K562 (cell line): Measurements from ENCODE around the gene NOSIP. TPM values are rescaled to one million over a fixed set of nuclear protein-coding genes. Genes with fewer than 3 reads are reported as not detected.

Experiments used
- DACH1 ChIP-seq: fragments of 450-650 bp; IDR thresholded peaks from 2 replicates; pipeline ENCODE4 v1.6.1; 2018; ENCODE audit not compliant: partially characterized antibody
- E2F6 ChIP-seq, 2 experiments: IDR thresholded peaks; 2 replicates each; pipeline ENCODE4 v1.6.1; 2011; ENCODE audit warnings: borderline replicate concordance in 1 of 2, control low read depth in 1 of 2, low read depth in 1 of 2, low read length in 1 of 2, mild to moderate bottlenecking in 1 of 2, mixed read lengths in 1 of 2, moderate library complexity in 1 of 2; ENCODE audit not compliant: insufficient read depth in 1 of 2, insufficient read length in 1 of 2, poor library complexity in 1 of 2, severe bottlenecking in 1 of 2; ENCODE audit errors: extremely low read depth in 1 of 2
- EGR1 ChIP-seq: fragments of 450-650 bp; conservative IDR thresholded peaks from 2 replicates; pipeline ENCODE4 v1.6.1; 2017; ENCODE audit warnings: mild to moderate bottlenecking
- FOXK2 ChIP-seq, 2 experiments: fragments of 450-650 bp; IDR thresholded peaks in 1 of 2; conservative IDR thresholded peaks in 1 of 2; 2 replicates each; pipeline ENCODE4 v1.6.1; 2016; ENCODE audit warnings: low read depth in 2 of 2, mild to moderate bottlenecking in 1 of 2
- FOXO4 ChIP-seq: fragments of 450-650 bp; formaldehyde crosslinking; IDR thresholded peaks from 2 replicates; pipeline ENCODE4 v1.4.0; 2020; ENCODE audit warnings: mild to moderate bottlenecking, moderate library complexity
- HBP1 ChIP-seq: fragments of 450-650 bp; formaldehyde crosslinking; IDR thresholded peaks from 2 replicates; pipeline ENCODE4 v1.4.0; 2022; ENCODE audit warnings: missing genetic modification characterization
- MEF2A ChIP-seq: IDR thresholded peaks from 2 replicates; pipeline ENCODE4 v1.6.1; 2011; ENCODE audit warnings: low read depth, mild to moderate bottlenecking, low read length, moderate library complexity; ENCODE audit not compliant: control insufficient read depth
- NFYB ChIP-seq: IDR thresholded peaks from 2 replicates; pipeline ENCODE4 v1.6.1; 2011; ENCODE audit warnings: mild to moderate bottlenecking, moderate library complexity; ENCODE audit not compliant: insufficient read length; ENCODE audit errors: extremely low read depth
- NR2C2 ChIP-seq, 2 experiments: fragments of 200-800 bp in 1 of 2; sonication (Bioruptor generic) in 1 of 2; sonication (generic) in 1 of 2; formaldehyde crosslinking in 1 of 2; IDR thresholded peaks; 2 replicates each; pipeline versions ENCODE4 v1.6.1 to v1.8.0; 2016 to 2022; ENCODE audit warnings: mild to moderate bottlenecking in 1 of 2, missing compliant biosample characterization in 1 of 2, missing genetic modification characterization in 1 of 2, missing genetic modification reagents in 1 of 2
- PHF20 ChIP-seq: fragments of 450-650 bp; IDR thresholded peaks from 2 replicates; pipeline ENCODE4 v1.6.1; 2018; ENCODE audit not compliant: partially characterized antibody
- SIN3B ChIP-seq: fragments of 450-650 bp; IDR thresholded peaks from 2 replicates; pipeline ENCODE4 v1.6.1; 2017; ENCODE audit warnings: low read depth, mild to moderate bottlenecking, moderate library complexity
- SNIP1 ChIP-seq: fragments of 450-650 bp; IDR thresholded peaks from 2 replicates; pipeline ENCODE4 v1.7.1; 2017; ENCODE audit warnings: low read depth, mild to moderate bottlenecking
- TCF3 ChIP-seq: sonication (generic); formaldehyde crosslinking; IDR thresholded peaks from 2 replicates; pipeline ENCODE4 v1.4.0; 2020; ENCODE audit warnings: mild to moderate bottlenecking, missing genetic modification reagents
- UBTF ChIP-seq, 2 experiments: IDR thresholded peaks; 2 replicates each; pipeline ENCODE4 v1.6.1; 2012; ENCODE audit warnings: improper control_type of control experiment in 2 of 2, low read depth in 2 of 2, low read length in 2 of 2, borderline replicate concordance in 1 of 2
- XRCC4 ChIP-seq: IDR thresholded peaks from one replicate; pipeline ENCODE4 v1.6.1; 2011; ENCODE audit not compliant: insufficient read depth, insufficient read length; ENCODE audit errors: extremely low read depth
- XRCC5 ChIP-seq: fragments of 200-400 bp; formaldehyde crosslinking; IDR thresholded peaks from 2 replicates; pipeline ENCODE4 v1.6.1; 2017; ENCODE audit warnings: low read depth, mild to moderate bottlenecking, low read length
- ZNF239 ChIP-seq: fragments of 250-450 bp; sonication (Bioruptor Pico); IDR thresholded peaks from 2 replicates; pipeline ENCODE4 v1.4.0; 2020; ENCODE audit warnings: mild to moderate bottlenecking
- ZNF280B ChIP-seq: fragments of 250-450 bp; sonication (Bioruptor Pico); IDR thresholded peaks from 2 replicates; pipeline ENCODE4 v1.5.1; 2021; ENCODE audit warnings: mild to moderate bottlenecking
- ZNF644 ChIP-seq: fragments of 200-800 bp; sonication (Bioruptor generic); IDR thresholded peaks from 2 replicates; pipeline ENCODE4 v1.6.1; 2016; ENCODE audit warnings: low read depth, missing genetic modification characterization, missing compliant biosample characterization
- ZNF668 ChIP-seq: fragments of 250-450 bp; sonication (Bioruptor Pico); IDR thresholded peaks from 2 replicates; pipeline ENCODE4 v1.8.0; 2022; ENCODE audit warnings: mild to moderate bottlenecking, inconsistent platforms
- polyA plus RNA-seq, 8 experiments: library from polyadenylated mRNA; depleted of rRNA in 4 of 8; stranded (reverse) in 5 of 8; unstranded in 3 of 8; fragments of >200 nt; fragmentation: Nextera tagmentation in 2 of 8; fragmentation: Illumina TruSeq in 1 of 8; extraction: Ambion mirVana in 2 of 8; extraction: Trizol in 1 of 8; gene quantifications; 2 replicates each; pipeline versions ENCODE4 v1.2.1 to v1.2.3, GENCODE V29; 2011 to 2014; ENCODE audit warnings: inconsistent platforms in 1 of 8, missing spikeins in 1 of 8
- total RNA-seq, 7 experiments: library from RNA; depleted of rRNA in 6 of 7; stranded (reverse); fragments of >200 nt in 6 of 7; fragmentation: Illumina TruSeq in 2 of 7; extraction: Trizol in 2 of 7; gene quantifications; 2 replicates each; pipeline versions ENCODE4 v1.2.1 to v1.2.3, GENCODE V29; 2011 to 2021; ENCODE audit warnings: low replicate concordance in 1 of 7

Gene NOSIP
- total and polyA plus RNA-seq, 9 of the 15 experiments (the other 6 are each of a cell fraction or from before 2014, with no cell fraction given) = 14.4 to 153 (median 79.9) TPM

- TF ChIP-seq E2F6 (IDR thresholded peaks at IDR 0.05; ENCODE audit: borderline replicate concordance in 1 of 2, extremely low read depth in 1 of 2, insufficient read depth in 1 of 2, insufficient read length in 1 of 2, low read depth in 1 of 2, low read length in 1 of 2, poor library complexity in 1 of 2, severe bottlenecking in 1 of 2) (no peak), FOXK2 (conservative IDR thresholded peaks at IDR 0.05 in 1 of 2, IDR thresholded peaks at IDR 0.05 in 1 of 2; ENCODE audit: low read depth in 2 of 2) (0 out of 4 replicates have a peak, but pooled peaks of 1 of the 2 experiments have one; percentile 47), NFYB (no peak), MEF2A (no peak), SNIP1 (no peak), UBTF (IDR thresholded peaks at IDR 0.05; ENCODE audit: borderline replicate concordance in 1 of 2, low read depth in 2 of 2, low read length in 2 of 2) (no peak), ZNF280B (CRISPR knock-in tag) (no peak), ZNF644 (tag) (no peak), SIN3B (no peak), NR2C2 (CRISPR knock-in tag; IDR thresholded peaks at IDR 0.05) (no peak), NR2C2 (tag; IDR thresholded peaks at IDR 0.05) (no peak), TCF3 (no peak), DACH1 (no peak), XRCC5 (peak; percentile 47; the same call in 1 of the 2 replicates), FOXO4 (CRISPR knock-in tag) (no peak), ZNF239 (CRISPR knock-in tag) (no peak), PHF20 (no peak), ZNF668 (CRISPR knock-in tag) (no peak), XRCC4 (no peak), EGR1 (no peak), HBP1 (no peak)
Observed at GRCh38 chr19:49506575-49507105, 73.7 kb downstream of the NOSIP start (continued).
